Subcutaneous abdominal adipose tissue (tissue), 5 donors: ENCODE data around the gene DCAF11.

Experiments
- H3K27ac ChIP-seq: one replicate; pipeline ENCODE4 v1.7.0; 2013; ENCODE audit warnings: low read depth, mild to moderate bottlenecking, inconsistent platforms, low read length, moderate library complexity
- H3K27me3 ChIP-seq, 5 donors: one replicate each; pipeline ENCODE4 v1.7.0; 2013; ENCODE audit warnings: low read length in 5 of 5, inconsistent platforms in 1 of 5; ENCODE audit not compliant: control insufficient read depth in 5 of 5, insufficient read depth in 4 of 5
- H3K36me3 ChIP-seq, 5 donors: one replicate each; pipeline ENCODE4 v1.7.0; 2013; ENCODE audit warnings: low read length in 5 of 5; ENCODE audit not compliant: control insufficient read depth in 5 of 5, insufficient read depth in 5 of 5
- H3K4me1 ChIP-seq, 5 donors: one replicate each; pipeline ENCODE4 v1.7.0; 2013; ENCODE audit warnings: low read length in 5 of 5, mild to moderate bottlenecking in 3 of 5, moderate library complexity in 1 of 5; ENCODE audit not compliant: control insufficient read depth in 5 of 5, insufficient read depth in 5 of 5
- H3K4me3 ChIP-seq, 5 donors: one replicate each; pipeline ENCODE4 v1.7.0; 2013; ENCODE audit warnings: low read length in 5 of 5, low read depth in 1 of 5
- H3K9ac ChIP-seq, 5 donors: one replicate each; pipeline ENCODE4 v1.7.0; 2013; ENCODE audit warnings: low read length in 5 of 5, mild to moderate bottlenecking in 4 of 5, moderate library complexity in 3 of 5
- H3K9me3 ChIP-seq, 5 donors: one replicate each; pipeline ENCODE4 v1.7.0; 2013; ENCODE audit warnings: low read length in 5 of 5; ENCODE audit not compliant: control insufficient read depth in 5 of 5
- donor health status: healthy.
- donor health status: healthy.
- donor health status: healthy.
- donor health status: healthy.
- donor health status: healthy.

DCAF11 gene

GRCh38 chr14:24114532-24115421, at the start of gene DCAF11, which contains the start of gene NRL:
DCAF11 (plus strand) TSS chr14:24114777; CDS start chr14:24115595, 818 bp downstream.
NRL (minus strand) TSS chr14:24114949; CDS start chr14:24082848, 32,101 bp downstream.
- H3K9me3 ChIP-seq, result no peaks in the 10 kb centered on the region
- peak within 1 kb of the TSS; percentile 99 for H3K27ac ChIP-seq
- H3K36me3 ChIP-seq, result peaks cover 0 to 29% (median 25%) of the 10 kb centered on the region in 5 donors
- peak within 1 kb of the TSS; percentile 90 to 96 (median 94) for H3K4me3 ChIP-seq
- peaks cover 4 to 44% (median 32%) of the 10 kb centered on the region in 5 donors for H3K4me1 ChIP-seq
- no peaks in the 10 kb centered on the region for H3K27me3 ChIP-seq
- H3K9ac ChIP-seq, result peak within 1 kb of the TSS; percentile 88 to 96 (median 93)

- Histone ChIP-seq H3K4me1 (peaks cover 0 to 8% (median 0%) of the 10 kb centered on the region in 5 donors), H3K9ac (no peak overlapping the region)
Observed at GRCh38 chr14:24064856-24065255, 49.7 kb upstream of the DCAF11 start.

GRCh38 chr14:24065408-24065807, 49.2 kb upstream of the DCAF11 start:
- Histone ChIP-seq H3K27me3 (peaks cover 0 to 6% (median 2%) of the 10 kb centered on the region in 5 donors), H3K4me3 (no peak overlapping the region), H3K9me3 (no peaks in the 10 kb centered on the region), H3K36me3 (no peaks in the 10 kb centered on the region), H3K9ac (no peak overlapping the region), H3K4me1 (peaks cover 0 to 8% (median 0%) of the 10 kb centered on the region in 5 donors), H3K27ac (no peak overlapping the region)

More at GRCh38 chr14:24064856-24065255, 49.7 kb upstream of the DCAF11 start:
- Histone ChIP-seq H3K36me3 (no peaks in the 10 kb centered on the region), H3K9me3 (no peaks in the 10 kb centered on the region), H3K27ac (no peak overlapping the region), H3K27me3 (peaks cover 0 to under 1% (median 0%) of the 10 kb centered on the region in 5 donors), H3K4me3 (no peak overlapping the region)

- Histone ChIP-seq H3K9ac (no peak overlapping the region), H3K4me3 (no peak overlapping the region), H3K36me3 (no peaks in the 10 kb centered on the region), H3K4me1 (peaks cover 0 to 8% (median 0%) of the 10 kb centered on the region in 5 donors), H3K27ac (no peak overlapping the region), H3K27me3 (peaks cover 0 to 12% (median 9%) of the 10 kb centered on the region in 5 donors), H3K9me3 (no peaks in the 10 kb centered on the region)
Observed at GRCh38 chr14:24066496-24067132, 48.0 kb upstream of the DCAF11 start.

- H3K36me3 ChIP-seq, result no peaks in the 10 kb centered on the region
- H3K9ac ChIP-seq, result no peak overlapping the region
- no peak overlapping the region for H3K4me3 ChIP-seq
- H3K27ac ChIP-seq, result no peak overlapping the region
- H3K9me3 ChIP-seq, result no peaks in the 10 kb centered on the region
- peaks cover 0 to 8% (median 0%) of the 10 kb centered on the region in 5 donors for H3K4me1 ChIP-seq
- peaks cover 8 to 17% (median 17%) of the 10 kb centered on the region in 5 donors for H3K27me3 ChIP-seq
Observed at GRCh38 chr14:24067133-24068082, 47.2 kb upstream of the DCAF11 start.

- Histone ChIP-seq H3K27ac (no peak overlapping the region), H3K4me1 (peaks cover 0 to 8% (median 0%) of the 10 kb centered on the region in 5 donors), H3K9ac (no peak overlapping the region), H3K27me3 (peaks cover 14 to 29% (median 22%) of the 10 kb centered on the region in 5 donors), H3K9me3 (no peaks in the 10 kb centered on the region), H3K4me3 (no peak overlapping the region), H3K36me3 (no peaks in the 10 kb centered on the region)
Observed at GRCh38 chr14:24068711-24069410, 45.7 kb upstream of the DCAF11 start.

- Histone ChIP-seq H3K9me3 (no peaks in the 10 kb centered on the region), H3K27ac (no peak overlapping the region), H3K4me3 (no peak overlapping the region), H3K9ac (no peak overlapping the region), H3K27me3 (peaks cover 15 to 29% (median 22%) of the 10 kb centered on the region in 5 donors), H3K4me1 (peaks cover 0 to 8% (median 0%) of the 10 kb centered on the region in 5 donors), H3K36me3 (no peaks in the 10 kb centered on the region)
Observed at GRCh38 chr14:24069411-24069735, 45.2 kb upstream of the DCAF11 start.

- Histone ChIP-seq H3K27ac (no peak overlapping the region), H3K4me3 (no peak overlapping the region), H3K36me3 (no peaks in the 10 kb centered on the region), H3K9me3 (no peaks in the 10 kb centered on the region), H3K27me3 (peaks cover 18 to 29% (median 22%) of the 10 kb centered on the region in 5 donors), H3K4me1 (peaks cover 0 to 8% (median 0%) of the 10 kb centered on the region in 5 donors), H3K9ac (no peak overlapping the region)
Observed at GRCh38 chr14:24070285-24071143, 44.1 kb upstream of the DCAF11 start.
